Hypothalamus (tissue), 51 donors: ENCODE data around the gene POMGNT2.

Experiments
- DNase-seq, 51 donors: peaks; one replicate each; lab custom pipeline; 2025; lab: John Stamatoyannopoulos, UW

Gene POMGNT2

GRCh38 chr3:43104039-43104438, 1.8 kb downstream of the POMGNT2 start:
- no peak for DNase-seq

GRCh38 chr3:43102773-43103480, 3.0 kb downstream of the POMGNT2 start:
- no peak for DNase-seq

GRCh38 chr3:43098761-43099160, 7.1 kb downstream of the POMGNT2 start:
- no peak for DNase-seq

GRCh38 chr3:43097400-43098080, 8.3 kb downstream of the POMGNT2 start:
- no peak for DNase-seq

GRCh38 chr3:43096761-43097160, 9.1 kb downstream of the POMGNT2 start:
- DNase-seq: no peak

GRCh38 chr3:43095370-43095769, 10.5 kb downstream of the POMGNT2 start:
- no peak for DNase-seq

GRCh38 chr3:43094851-43095250, 11.0 kb downstream of the POMGNT2 start:
- peak in 1 of 51 donors; percentile 22 for DNase-seq

- DNase-seq: peak in 1 of 51 donors; percentile 14
Observed at GRCh38 chr3:43094381-43094780, 11.5 kb downstream of the POMGNT2 start.

- no peak for DNase-seq
Observed at GRCh38 chr3:43093974-43094373, 11.9 kb downstream of the POMGNT2 start.

GRCh38 chr3:43093006-43093405, 12.9 kb downstream of the POMGNT2 start:
- DNase-seq: no peak

GRCh38 chr3:43091481-43091880, 14.4 kb downstream of the POMGNT2 start:
- peak in 1 of 51 donors; percentile 13 for DNase-seq

GRCh38 chr3:43090238-43090637, 15.6 kb downstream of the POMGNT2 start:
- DNase-seq: no peak

GRCh38 chr3:43089081-43089480, 16.8 kb downstream of the POMGNT2 start:
- DNase-seq: no peak

- no peak for DNase-seq
Observed at GRCh38 chr3:43087249-43087776, 18.6 kb downstream of the POMGNT2 start.

- DNase-seq: no peak
Observed at GRCh38 chr3:43086460-43087165, 19.3 kb downstream of the POMGNT2 start.

GRCh38 chr3:43082457-43082856, 23.4 kb downstream of the POMGNT2 start:
- no peak for DNase-seq

GRCh38 chr3:43081796-43082195, 24.1 kb downstream of the POMGNT2 start:
- peak in 1 of 51 donors; percentile 10 for DNase-seq

- DNase-seq: no peak
Observed at GRCh38 chr3:43080726-43081568, 24.9 kb downstream of the POMGNT2 start.

GRCh38 chr3:43079536-43080332, 26.1 kb downstream of the POMGNT2 start:
- DNase-seq: no peak

GRCh38 chr3:43077707-43078106, 28.2 kb downstream of the POMGNT2 start:
- no peak for DNase-seq
